AG04450 (cell line): ENCODE data around the gene USP34. TPM values are rescaled to one million over a fixed set of nuclear protein-coding genes. Genes with fewer than 3 reads are reported as not detected.

Source experiments
- CTCF ChIA-PET: fragments of 300-600, 350-600 bp; formaldehyde crosslinking; extraction: SDS; loops from one replicate; lab custom pipeline; 2022; ENCODE audit warnings: antibody characterized with exemption, inconsistent platforms; lab: Charles Lee
- POLR2A ChIA-PET: fragments of 350-600 bp; formaldehyde crosslinking; extraction: SDS; loops from one replicate; lab custom pipeline; 2021; ENCODE audit warnings: antibody characterized with exemption, inconsistent platforms; lab: Yijun Ruan, JAX
- DNase-seq: peaks from one replicate; pipeline ENCODE4 v3.0.0-alpha.2; 2011; ENCODE audit warnings: low read depth, low spot score
- H3K27ac ChIP-seq: one replicate; pipeline ENCODE4 v1.5.1; 2012; ENCODE audit warnings: low read depth, low read length, control low read depth
- H3K27me3 ChIP-seq: one replicate; pipeline ENCODE4 v1.6.0; 2012; ENCODE audit warnings: low read length; ENCODE audit not compliant: control insufficient read depth, insufficient read depth
- H3K4me3 ChIP-seq: 2 replicates; pipeline ENCODE4 v1.5.1; 2011; ENCODE audit warnings: mild to moderate bottlenecking, low read depth, low read length, control low read depth
- H3K9me3 ChIP-seq: 2 replicates; pipeline ENCODE4 v1.5.1; 2012; ENCODE audit warnings: low read length; ENCODE audit not compliant: control insufficient read depth, insufficient read depth
- CTCF ChIP-seq: IDR thresholded peaks from 2 replicates; pipeline ENCODE4 v1.5.1; 2011; ENCODE audit warnings: low read depth, low read length, control low read depth, inconsistent platforms
- polyA plus RNA-seq: library from polyadenylated mRNA; depleted of rRNA; stranded (reverse); fragments of >200 nt; gene quantifications from 2 replicates; pipeline ENCODE4 v1.2.3, GENCODE V29; 2011

The USP34 gene
- polyA plus RNA-seq, 1 experiment, result 92.3 TPM

GRCh38 chr2:61367177-61367576 lies 103.7 kb downstream of the USP34 start:
- no peak for DNase-seq
- ChIA-PET CTCF (no interaction called here), POLR2A (no interaction called here)
- Histone ChIP-seq H3K4me3 (no peak overlapping the region), H3K9me3 (no peaks in the 10 kb centered on the region), H3K27me3 (no peaks in the 10 kb centered on the region), H3K27ac (no peak overlapping the region)
- TF ChIP-seq CTCF, result no peak

- Histone ChIP-seq H3K27me3 (no peaks in the 10 kb centered on the region), H3K4me3 (no peak overlapping the region), H3K27ac (no peak overlapping the region), H3K9me3 (no peaks in the 10 kb centered on the region)
- no peak for TF ChIP-seq CTCF
- POLR2A ChIA-PET, result no interaction called here
- DNase-seq, result no peak
- CTCF ChIA-PET, result no interaction called here
Measured at GRCh38 chr2:61363580-61363979, 107.3 kb downstream of the USP34 start.

- TF ChIP-seq CTCF, result no peak
- no peak overlapping the region for H3K27ac ChIP-seq
- CTCF ChIA-PET, result no interaction called here
- DNase-seq, result no peak
- no peaks in the 10 kb centered on the region for H3K27me3 ChIP-seq
- H3K9me3 ChIP-seq, result no peaks in the 10 kb centered on the region
- no peak overlapping the region for H3K4me3 ChIP-seq
- POLR2A ChIA-PET, result no interaction called here
Measured at GRCh38 chr2:61362873-61363272, 108.0 kb downstream of the USP34 start.

GRCh38 chr2:61361068-61361467 lies 109.8 kb downstream of the USP34 start:
- CTCF ChIA-PET, result no interaction called here
- no peaks in the 10 kb centered on the region for H3K27me3 ChIP-seq

GRCh38 chr2:61359058-61359457 lies 111.8 kb downstream of the USP34 start:
- H3K4me3 ChIP-seq, result no peak overlapping the region
- no peak for DNase-seq
- no peak for TF ChIP-seq CTCF
- no peak overlapping the region for H3K27ac ChIP-seq
- ChIA-PET CTCF (no interaction called here), POLR2A (no interaction called here)
- peaks cover 7% of the 10 kb centered on the region for H3K9me3 ChIP-seq
- no peaks in the 10 kb centered on the region for H3K27me3 ChIP-seq

More at GRCh38 chr2:61361068-61361467, 109.8 kb downstream of the USP34 start:
- H3K4me3 ChIP-seq, result no peak overlapping the region
- TF ChIP-seq CTCF, result no peak
- H3K27ac ChIP-seq, result no peak overlapping the region
- DNase-seq, result no peak
- POLR2A ChIA-PET, result interaction anchor here (0.6 kb wide), 1 partner anchor 17 kb away, joined by 3 read pairs; no protein-coding TSS in a partner anchor
- no peaks in the 10 kb centered on the region for H3K9me3 ChIP-seq
